T follicular helper cell (primary cell): ENCODE data around the gene SYNJ2.

Experiments
- DNase-seq: peaks from one replicate; pipeline ENCODE4 v3.0.0-alpha.2; 2020; ENCODE audit warnings: low read depth

SYNJ2 gene

DNA sequence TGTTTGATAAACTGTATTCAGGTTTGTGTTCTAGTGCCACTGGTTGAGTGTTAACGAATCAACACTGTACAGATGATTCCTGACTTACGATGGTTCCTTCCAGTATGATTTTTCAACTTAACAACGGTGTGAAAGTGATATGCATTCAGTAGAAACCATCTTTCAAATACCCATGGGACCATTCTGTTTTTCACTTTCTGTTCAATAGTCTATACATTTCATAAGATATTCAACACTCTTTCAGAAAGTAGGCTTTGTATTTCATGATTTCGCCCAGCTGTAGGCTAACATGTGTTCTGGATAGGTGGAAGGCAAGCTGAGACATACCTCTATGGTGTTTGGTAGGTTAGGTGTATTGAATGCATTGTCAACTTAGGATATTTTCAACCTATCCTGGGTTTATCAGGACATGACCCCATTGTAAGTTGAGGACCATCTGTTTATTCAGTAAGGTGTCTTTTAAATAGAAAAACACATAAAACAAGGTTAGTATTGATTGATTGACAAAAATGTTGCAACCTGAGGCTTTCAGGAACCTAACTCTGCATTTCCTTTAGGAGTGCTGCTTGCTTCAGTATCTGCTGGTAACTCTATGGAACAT, 32.3 kb downstream of the SYNJ2 start:
- no peak for DNase-seq

GRCh38 chr6:158014505-158015187, 33.0 kb downstream of the SYNJ2 start:
- DNase-seq = no peak

DNA sequence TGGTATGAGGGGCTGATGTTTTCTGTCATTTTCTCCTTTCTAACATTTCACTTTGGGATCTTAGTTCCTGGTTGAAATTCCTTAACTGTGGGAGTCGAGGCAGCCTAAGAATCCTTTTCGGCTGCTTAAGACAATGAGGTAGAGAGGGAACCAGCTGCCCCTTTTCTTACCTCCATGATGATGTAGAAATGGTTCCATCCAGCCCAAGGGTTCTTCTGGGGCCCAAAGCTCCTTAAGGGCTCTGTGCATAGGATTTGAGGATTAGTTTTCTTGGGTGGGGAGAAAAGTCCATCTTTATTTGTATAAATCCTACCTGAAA, 33.5 kb downstream of the SYNJ2 start:
- no peak for DNase-seq

GRCh38 chr6:158016571-158017383, 35.1 kb downstream of the SYNJ2 start:
- no peak for DNase-seq

- DNase-seq = no peak
Measured at GRCh38 chr6:158017621-158018040, 36.0 kb downstream of the SYNJ2 start.

DNA sequence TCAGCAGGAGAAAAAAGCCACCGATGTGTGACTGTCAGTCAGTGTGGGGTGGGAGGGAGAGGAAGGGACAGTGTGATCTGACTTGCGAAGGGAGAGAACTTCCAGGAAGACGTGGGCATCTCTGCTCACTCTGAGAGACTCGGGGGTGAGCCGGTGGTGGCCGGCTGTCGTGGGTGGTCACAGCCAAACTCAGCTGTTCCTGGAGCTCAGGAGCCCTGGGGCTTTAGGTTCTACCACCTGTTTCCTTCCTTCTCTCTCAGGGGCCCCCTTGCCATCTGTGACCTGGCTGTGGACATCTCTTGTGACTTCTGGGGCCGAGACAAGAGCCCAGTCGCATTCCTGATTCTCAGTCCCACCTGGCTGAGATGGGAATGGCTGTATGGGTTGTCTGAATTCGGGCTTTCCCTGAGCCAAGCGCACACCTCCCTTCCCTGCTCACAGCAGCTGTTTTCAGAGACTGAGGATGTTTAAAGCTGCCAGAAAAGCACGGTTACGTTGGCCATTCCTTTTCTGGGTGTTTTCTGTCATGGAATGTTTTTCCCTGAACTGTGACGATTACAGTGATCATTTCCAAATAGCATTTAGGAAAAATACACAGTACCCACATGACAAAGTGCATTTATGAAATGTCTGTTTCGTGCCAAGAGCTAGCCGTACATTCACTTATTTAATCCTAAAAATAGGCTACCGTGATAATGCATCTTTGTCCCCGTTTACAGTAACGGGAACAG, 36.5 kb downstream of the SYNJ2 start:
- no peak for DNase-seq

- DNase-seq = no peak
Measured at GRCh38 chr6:158018851-158019361, 37.2 kb downstream of the SYNJ2 start.

GRCh38 chr6:158019416-158019815, 37.8 kb downstream of the SYNJ2 start:
- DNase-seq = no peak

- no peak for DNase-seq
Measured at GRCh38 chr6:158020272-158020711, 38.6 kb downstream of the SYNJ2 start.

DNA sequence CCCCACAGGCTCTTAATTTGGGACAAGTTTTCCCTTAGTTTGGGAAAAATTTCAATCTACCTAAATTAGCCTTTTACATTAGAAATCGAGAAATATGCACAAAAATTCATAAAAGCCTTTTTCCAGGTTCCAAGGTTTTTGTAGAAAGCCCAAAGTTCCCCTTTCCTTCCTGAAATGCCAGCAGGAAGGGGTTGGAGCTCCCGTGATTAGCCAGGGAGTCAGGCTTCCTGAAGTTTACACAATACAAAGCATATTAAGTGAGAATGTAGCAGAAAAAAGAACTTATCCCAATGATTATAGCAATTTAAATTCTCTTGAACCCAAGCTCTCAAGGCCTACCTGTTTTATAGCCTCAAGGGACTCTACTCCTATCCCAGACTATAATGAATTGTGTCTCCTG, 39.1 kb downstream of the SYNJ2 start:
- no peak for DNase-seq

- no peak for DNase-seq
Measured at GRCh38 chr6:158021376-158021775, 39.7 kb downstream of the SYNJ2 start.

- no peak for DNase-seq
Measured at GRCh38 chr6:158021814-158022748, 40.4 kb downstream of the SYNJ2 start.

DNA sequence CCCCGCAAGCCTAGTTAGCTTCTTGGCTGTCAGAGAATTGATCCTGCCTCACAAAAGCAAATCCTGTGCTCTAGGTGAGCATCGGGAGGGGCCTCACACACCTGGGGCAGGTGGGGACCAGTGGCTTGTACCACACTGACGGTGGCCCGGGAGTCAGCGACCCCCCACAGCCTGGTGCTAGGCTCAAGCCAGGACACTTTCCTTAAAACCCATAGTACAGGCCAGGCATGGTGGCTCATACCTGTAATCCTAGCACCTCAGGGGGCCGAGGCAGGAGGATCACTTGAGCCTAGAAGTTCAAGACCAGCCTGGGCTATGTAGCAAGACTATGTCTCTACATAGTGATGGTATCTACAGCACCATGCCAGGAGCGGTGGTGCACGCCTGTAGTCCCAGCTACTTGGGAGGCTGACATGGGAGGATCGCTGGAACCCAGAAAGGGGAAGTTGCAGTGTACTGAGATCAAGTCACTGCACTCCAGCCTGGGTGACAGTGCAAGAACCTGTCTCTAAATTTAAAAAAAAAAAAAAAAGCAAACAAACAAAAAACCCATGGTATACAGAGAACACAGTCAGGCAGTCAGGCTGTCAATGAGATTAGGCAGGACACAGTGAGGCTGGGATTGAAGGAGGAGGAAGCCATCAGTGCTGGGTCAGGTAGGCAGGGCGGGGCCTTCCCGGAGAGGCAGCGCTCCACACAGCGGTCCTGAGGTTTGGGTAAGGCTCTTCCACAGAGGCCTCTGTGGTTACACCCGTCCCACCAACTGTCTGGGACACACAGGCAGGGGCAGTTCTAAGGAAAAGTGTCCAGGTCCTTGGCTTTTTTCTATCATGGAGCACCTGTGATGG, 41.3 kb downstream of the SYNJ2 start:
- no peak for DNase-seq

- DNase-seq = no peak
Measured at GRCh38 chr6:158023597-158023939, 41.9 kb downstream of the SYNJ2 start.

DNA sequence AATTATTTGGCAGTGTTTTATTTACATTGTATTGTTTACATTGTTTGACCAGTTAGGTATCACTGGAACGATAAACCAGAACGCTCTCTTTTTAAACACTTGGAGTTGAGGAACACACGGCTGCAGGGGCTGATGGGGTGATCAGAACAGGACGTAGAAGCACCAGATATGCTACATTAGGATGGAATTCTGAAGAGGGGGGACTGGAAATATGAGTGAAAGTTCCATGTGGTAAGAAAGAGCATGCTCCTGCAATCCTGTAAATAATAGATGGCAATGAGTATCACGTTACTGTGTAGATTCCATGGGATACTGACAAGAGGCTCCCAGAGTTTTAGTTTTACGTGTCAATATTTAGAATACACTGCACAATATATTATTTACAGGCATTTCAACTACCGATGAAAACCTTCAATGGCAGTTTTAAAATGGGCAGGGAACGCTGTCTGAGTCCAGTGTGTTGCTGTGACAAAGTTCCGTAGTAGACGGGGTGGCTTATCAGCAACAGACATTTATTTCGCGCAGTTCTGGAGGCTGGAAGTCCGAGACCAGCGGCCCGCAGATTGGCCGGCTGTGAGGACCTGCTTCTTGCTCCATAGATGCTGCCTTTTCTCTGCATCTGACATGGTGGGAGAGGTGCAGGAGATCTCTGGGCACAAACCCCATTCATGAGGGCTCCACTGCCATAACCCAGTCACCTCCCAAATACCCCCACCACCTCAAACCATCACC, 43.1 kb downstream of the SYNJ2 start:
- no peak for DNase-seq

DNA sequence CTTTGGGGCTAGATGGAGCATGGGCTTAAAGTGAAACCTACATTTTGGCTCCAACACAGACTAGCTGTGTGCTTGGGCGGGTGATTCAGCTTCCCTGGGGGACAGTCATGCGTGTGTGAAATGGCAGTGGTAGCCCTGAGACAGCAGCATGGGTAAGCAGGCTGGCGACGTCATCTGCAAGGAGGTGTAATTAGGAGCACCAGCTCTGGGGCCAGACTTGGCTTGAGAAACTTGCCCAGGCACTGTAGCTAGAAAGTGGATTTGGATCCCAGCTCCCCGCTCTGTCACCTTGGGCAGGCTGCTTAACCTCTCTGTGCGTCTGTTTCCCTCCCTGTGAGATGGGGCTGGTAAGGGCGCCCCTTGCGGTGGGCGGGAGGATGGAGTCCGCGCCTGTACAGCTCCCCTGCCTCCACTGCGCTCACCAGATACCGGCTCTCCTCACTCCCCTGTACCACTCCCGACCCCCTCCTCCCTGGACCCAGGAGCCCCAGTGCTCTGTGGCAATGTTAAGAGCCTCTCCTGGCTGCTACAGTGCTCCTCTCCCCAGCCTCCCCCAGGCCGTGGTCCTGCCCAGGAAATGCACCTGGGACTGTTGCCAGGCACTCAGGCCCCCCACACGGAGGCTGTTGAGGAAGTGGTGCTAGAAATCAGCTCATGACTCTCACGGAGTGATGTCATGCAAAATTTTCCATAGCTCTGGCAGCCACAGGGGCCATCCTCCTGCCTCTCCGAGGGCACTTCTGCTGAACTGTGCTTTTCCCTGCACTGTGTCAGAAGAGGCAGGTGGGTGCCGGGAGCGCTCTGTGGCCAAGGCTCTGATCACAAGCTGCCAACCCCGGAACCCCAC, 44.6 kb downstream of the SYNJ2 start:
- peak; percentile 60 for DNase-seq

DNA sequence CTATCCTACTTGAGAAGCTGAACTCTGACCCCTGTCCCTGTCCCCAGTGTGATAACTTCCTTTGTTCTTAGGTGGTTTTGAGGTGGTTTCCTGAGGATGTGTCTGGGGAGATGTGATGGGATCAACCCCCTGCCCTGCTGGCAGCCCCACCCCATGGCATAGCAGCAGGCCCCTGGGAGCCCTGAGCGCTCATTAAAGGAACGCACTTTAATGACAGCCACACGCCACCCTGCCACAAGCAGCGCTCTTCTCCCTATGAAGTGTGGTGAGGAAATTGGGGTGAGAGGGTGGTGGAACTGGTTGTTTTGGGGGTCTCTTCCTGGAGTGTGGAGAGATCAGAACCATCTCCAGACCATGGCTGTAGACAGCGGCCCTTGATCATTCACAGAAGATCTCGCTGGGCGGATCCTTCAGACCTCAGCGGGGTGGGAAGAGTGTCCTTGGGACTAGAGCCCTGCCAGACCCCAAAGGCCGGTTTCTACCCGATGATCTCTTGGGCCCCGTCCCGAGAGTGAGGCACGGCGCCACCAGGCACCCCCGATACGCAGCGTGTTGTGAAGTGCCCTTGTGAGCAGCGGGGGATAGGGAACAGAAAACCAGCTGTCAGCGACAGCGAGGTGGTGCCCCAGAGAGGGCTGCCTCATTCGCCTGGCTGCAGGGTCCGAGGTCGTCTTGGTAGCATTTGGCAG, 45.4 kb downstream of the SYNJ2 start:
- DNase-seq = no peak
